ENCODE results near the gene SLC25A17. TPM values are rescaled to one million over a fixed set of nuclear protein-coding genes. Genes with fewer than 3 reads are reported as not detected.
"Not testable (repeated sequence)": the region's sequence is repeated elsewhere in the genome, so short reads cannot be mapped to it uniquely, and the experiment has no call there.

Gene SLC25A17
- total RNA-seq, 1 donor from 2014 or later: 4.8 TPM

GRCh38 chr22:40759294-40759840 lies 59.8 kb downstream of the SLC25A17 start:
- Histone ChIP-seq H3K9me3 (replicated peaks) (no peaks in the 10 kb centered on the region), H3K4me1 (no peaks in the 10 kb centered on the region), H3K27ac (replicated peaks) (no peak overlapping the region), H3K4me3 (no peak overlapping the region), H3K27me3 (ENCODE audit: low read depth) (no peaks in the 10 kb centered on the region), H3K36me3 (no peaks in the 10 kb centered on the region)
- intact Hi-C loops (cut with micrococcal nuclease): loop anchor here (5.0 kb wide), 1 partner anchor 77 kb away; no protein-coding TSS in a partner anchor
- no peak for DNase-seq
- TF ChIP-seq CTCF (IDR thresholded peaks at IDR 0.05; ENCODE audit: borderline replicate concordance): no peak

DNA sequence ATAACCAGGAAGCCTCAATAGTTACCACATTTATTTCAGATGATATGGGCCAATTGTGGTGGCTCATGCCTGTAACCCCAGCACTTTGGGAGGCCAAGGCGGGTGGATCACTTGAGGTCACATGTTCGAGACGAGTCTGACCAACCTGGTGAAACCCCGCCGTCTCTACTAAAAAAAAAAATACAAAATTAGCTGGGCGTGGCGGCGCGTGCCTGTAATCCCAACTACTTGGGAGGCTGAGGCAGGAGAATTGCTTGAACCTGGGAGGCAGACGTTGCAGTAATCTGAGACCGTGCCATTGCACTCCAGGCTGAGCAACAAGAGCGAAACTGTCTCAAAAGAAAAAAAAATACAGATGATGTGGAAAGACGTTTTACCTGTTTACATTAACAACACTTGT lies 60.3 kb downstream of the SLC25A17 start:
- intact Hi-C loops (cut with micrococcal nuclease): loop anchor here (5.0 kb wide), 1 partner anchor 77 kb away; no protein-coding TSS in a partner anchor

GRCh38 chr22:40758390-40758789 lies 60.8 kb downstream of the SLC25A17 start:
- no peaks in the 10 kb centered on the region for H3K9me3 ChIP-seq (replicated peaks)
- no peak overlapping the region for H3K4me3 ChIP-seq
- H3K4me1 ChIP-seq: no peaks in the 10 kb centered on the region
- no peaks in the 10 kb centered on the region for H3K36me3 ChIP-seq
- no peak for DNase-seq
- intact Hi-C loops (cut with micrococcal nuclease): loop anchor here (5.0 kb wide), 1 partner anchor 76 kb away; no protein-coding TSS in a partner anchor
- H3K27ac ChIP-seq (replicated peaks): no peak overlapping the region
- TF ChIP-seq CTCF (IDR thresholded peaks at IDR 0.05; ENCODE audit: borderline replicate concordance): no peak
- no peaks in the 10 kb centered on the region for H3K27me3 ChIP-seq (ENCODE audit: low read depth)

More for the DNA sequence above, 60.3 kb downstream of the SLC25A17 start:
- not testable (repeated sequence) for H3K27ac ChIP-seq (replicated peaks); H3K4me3 ChIP-seq; H3K36me3 ChIP-seq; DNase-seq; H3K9me3 ChIP-seq (replicated peaks); H3K27me3 ChIP-seq (ENCODE audit: low read depth); H3K4me1 ChIP-seq

DNA sequence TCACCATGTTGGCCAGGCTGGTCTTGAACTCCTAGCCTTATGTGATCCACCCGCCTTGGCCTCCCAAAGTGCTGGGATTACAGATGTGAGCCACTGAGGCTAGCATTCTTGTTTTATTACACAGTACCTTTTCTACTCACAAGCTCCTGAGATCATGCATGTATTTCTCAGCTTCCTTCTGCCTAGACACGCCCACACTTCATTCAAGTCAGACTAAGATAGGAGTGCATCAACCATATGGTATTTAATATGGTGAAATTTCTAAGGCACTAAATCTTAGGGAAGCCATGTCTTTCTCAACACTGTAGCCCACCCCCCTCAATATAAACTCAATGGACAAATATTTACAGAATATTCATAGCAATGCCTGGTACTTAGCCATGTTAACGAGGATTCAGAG lies 62.1 kb downstream of the SLC25A17 start:
- Histone ChIP-seq H3K27me3 (ENCODE audit: low read depth) (no peaks in the 10 kb centered on the region), H3K36me3 (no peaks in the 10 kb centered on the region), H3K4me3 (no peak overlapping the region), H3K4me1 (no peaks in the 10 kb centered on the region), H3K27ac (replicated peaks) (no peak overlapping the region), H3K9me3 (replicated peaks) (no peaks in the 10 kb centered on the region)
- TF ChIP-seq CTCF (IDR thresholded peaks at IDR 0.05; ENCODE audit: borderline replicate concordance): no peak
- DNase-seq: no peak
- intact Hi-C loops (cut with micrococcal nuclease): loop anchor here (5.0 kb wide), 1 partner anchor 75 kb away; no protein-coding TSS in a partner anchor

- Histone ChIP-seq H3K36me3 (no peaks in the 10 kb centered on the region), H3K9me3 (replicated peaks) (peaks cover 6% of the 10 kb centered on the region), H3K27me3 (ENCODE audit: low read depth) (no peaks in the 10 kb centered on the region), H3K27ac (replicated peaks) (no peak overlapping the region), H3K4me1 (peaks cover 13% of the 10 kb centered on the region), H3K4me3 (no peak overlapping the region)
- intact Hi-C loops (cut with micrococcal nuclease): no loop called here
- DNase-seq: no peak
- no peak for TF ChIP-seq CTCF (IDR thresholded peaks at IDR 0.05; ENCODE audit: borderline replicate concordance)
These were observed 66.0 kb downstream of the SLC25A17 start for GRCh38 chr22:40753114-40753513.

DNA sequence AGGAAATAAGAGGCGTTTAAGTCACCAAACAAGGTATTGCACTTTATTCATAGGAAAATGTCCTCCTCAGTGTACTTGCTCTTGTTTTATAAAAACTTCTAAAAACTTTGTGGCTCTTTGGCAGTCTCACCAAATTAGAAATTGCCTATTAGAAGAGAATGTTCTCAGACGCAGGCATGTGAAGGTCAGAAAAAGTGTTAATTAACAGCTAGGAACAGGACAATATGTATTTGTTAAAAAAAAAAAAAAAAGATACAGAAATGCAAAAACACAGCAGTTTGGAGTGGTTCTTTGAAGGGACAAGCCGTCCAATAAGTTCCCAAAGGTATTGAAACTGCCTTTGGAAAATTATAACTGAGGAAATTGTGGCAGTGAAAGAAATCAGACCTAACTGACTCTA lies 67.9 kb downstream of the SLC25A17 start:
- Histone ChIP-seq H3K27me3 (ENCODE audit: low read depth) (no peaks in the 10 kb centered on the region), H3K4me3 (no peak overlapping the region), H3K9me3 (replicated peaks) (peaks cover 9% of the 10 kb centered on the region), H3K4me1 (peaks cover 13% of the 10 kb centered on the region), H3K27ac (replicated peaks) (peak overlapping the region; percentile 3), H3K36me3 (no peaks in the 10 kb centered on the region)
- DNase-seq: no peak
- no peak for TF ChIP-seq CTCF (IDR thresholded peaks at IDR 0.05; ENCODE audit: borderline replicate concordance)
- intact Hi-C loops (cut with micrococcal nuclease): no loop called here
